ENCODE data around the gene CARD14.
"Not testable (repeated sequence)": the region's sequence is repeated elsewhere in the genome, so short reads cannot be mapped to it uniquely, and the experiment has no call there.

The CARD14 gene

DNA sequence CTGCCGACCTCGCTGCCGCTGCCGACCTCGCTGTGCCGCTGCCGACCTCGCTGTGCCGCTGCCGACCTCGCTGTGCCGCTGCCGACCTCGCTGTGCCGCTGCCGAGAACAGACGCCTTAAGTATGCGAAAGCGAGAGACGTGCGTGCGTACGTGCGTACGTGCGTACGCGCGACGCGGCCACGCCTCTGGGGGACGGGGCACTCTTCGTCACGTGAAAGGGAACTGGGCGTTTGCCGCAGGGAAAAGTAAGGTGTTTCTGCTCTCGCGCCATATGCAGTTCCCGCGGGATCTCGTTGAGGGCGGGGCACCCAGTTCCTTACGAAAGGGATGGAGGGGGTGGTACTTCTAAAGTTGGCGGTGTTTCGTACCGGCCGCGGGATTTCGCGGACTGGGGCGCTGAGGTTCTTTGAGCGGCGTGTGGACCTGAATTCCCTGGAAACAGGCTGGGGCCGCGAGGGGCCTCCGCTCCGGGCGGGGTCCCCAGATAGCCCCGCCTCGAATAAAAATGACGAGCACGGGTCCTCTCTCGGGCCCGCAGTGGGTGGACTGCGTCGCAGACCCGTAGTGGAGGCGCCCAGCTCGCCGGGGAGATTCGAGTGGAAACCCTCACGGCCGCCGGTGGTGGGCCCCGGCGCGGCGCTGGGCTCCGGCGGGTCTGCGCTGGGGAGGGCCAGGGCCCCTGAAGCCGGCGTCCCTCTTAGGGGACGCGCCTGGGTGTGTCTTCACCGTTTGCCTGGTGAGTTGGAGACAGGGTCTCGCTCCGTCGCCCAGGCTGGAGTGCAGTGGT lies 22.6 kb upstream of the CARD14 start, which contains the start of gene EIF4A3:
Gene EIF4A3 (minus strand): TSS at position 94 of the 788 bp plus-strand sequence. CDS start 167 bp downstream, outside the sequence.
- peak; percentile 92 to 93 for DNase-seq (ENCODE audit: low read depth in 1 of 2, low spot score in 1 of 2)

DNA sequence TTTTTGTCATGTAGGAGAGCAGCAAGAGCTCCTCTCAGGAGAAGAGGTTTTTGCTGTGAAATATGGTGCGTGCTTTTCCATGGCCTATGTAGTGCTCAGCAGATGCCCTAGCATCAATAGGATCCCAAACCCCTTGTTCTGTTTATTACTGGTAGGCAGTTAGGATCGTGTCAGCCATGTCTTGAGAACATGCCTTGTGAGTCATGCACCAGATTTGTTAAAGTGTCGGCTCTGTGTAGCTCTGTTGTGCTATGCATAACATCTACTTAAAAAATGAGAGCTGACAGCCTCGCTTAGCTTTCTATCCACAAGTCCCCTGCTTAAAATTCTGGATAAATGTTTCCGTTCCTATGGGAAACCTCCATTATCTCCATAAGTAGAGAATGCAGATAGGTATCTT lies 18.5 kb upstream of the CARD14 start:
- no peak for DNase-seq (ENCODE audit: low read depth in 1 of 2, low spot score in 1 of 2)

DNA sequence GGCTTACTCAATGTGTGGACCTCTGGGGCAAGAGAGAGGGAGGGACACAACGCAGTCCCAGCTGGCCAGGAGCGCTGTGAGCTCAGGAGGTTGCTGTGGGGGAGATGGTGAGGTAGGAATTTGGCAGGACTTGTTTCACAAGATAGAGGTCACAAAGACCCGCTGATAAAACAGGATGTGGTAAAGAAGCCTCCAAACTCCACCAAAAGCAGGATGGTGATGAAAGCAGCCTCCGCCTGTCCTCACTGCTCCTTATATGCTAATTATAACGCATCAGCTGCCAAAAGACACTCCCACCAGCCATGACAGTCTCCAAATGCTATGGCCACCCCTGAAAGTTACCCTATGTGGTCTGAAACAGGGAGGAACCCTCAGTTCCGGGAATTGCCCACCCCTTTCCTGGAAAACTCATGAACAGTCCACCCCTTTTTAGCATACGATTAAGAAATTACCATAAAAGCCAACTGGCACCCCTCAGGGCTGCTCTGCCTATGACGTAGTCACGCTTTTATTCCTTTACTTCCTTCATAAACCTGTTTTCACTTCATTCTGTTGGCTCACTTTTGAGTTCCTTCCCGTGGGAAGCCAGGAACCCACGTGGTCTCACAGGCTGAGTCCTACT lies 17.6 kb upstream of the CARD14 start:
- no peak for DNase-seq (ENCODE audit: low read depth in 1 of 2, low spot score in 1 of 2)

GRCh38 chr17:80153004-80153403 lies 16.8 kb upstream of the CARD14 start:
- DNase-seq (ENCODE audit: low read depth in 1 of 2, low spot score in 1 of 2), result no peak

GRCh38 chr17:80154166-80154565 lies 15.7 kb upstream of the CARD14 start:
- no peak for DNase-seq (ENCODE audit: low read depth in 1 of 2, low spot score in 1 of 2)

GRCh38 chr17:80155600-80155999 lies 14.2 kb upstream of the CARD14 start:
- DNase-seq (ENCODE audit: low read depth in 1 of 2, low spot score in 1 of 2), result not testable (repeated sequence)

GRCh38 chr17:80158846-80159245 lies 11.0 kb upstream of the CARD14 start:
- no peak for DNase-seq (ENCODE audit: low read depth in 1 of 2, low spot score in 1 of 2)

DNA sequence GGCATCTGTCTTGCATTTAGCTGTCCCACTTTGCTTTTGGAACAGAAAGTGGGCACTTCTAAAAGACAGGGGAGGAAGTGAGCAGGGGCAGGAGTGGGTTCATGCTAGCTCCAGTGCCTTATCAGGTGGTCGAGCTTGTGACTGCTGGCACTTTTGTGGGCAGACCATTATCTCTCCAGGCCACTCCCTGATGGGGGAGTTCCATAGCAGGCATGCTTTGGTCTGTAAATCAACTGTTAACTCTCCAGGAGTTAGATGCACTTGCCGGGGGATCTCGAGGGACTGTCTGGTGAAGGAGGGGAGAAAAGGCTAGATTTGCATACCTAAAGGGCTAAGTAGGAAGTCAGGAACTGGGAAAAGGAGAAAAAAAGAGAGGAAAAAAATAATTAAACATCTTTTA lies 9.3 kb upstream of the CARD14 start:
- no peak for DNase-seq (ENCODE audit: low read depth in 1 of 2, low spot score in 1 of 2)

GRCh38 chr17:80163336-80163735 lies 6.5 kb upstream of the CARD14 start:
- DNase-seq (ENCODE audit: low read depth in 1 of 2, low spot score in 1 of 2), result no peak

- DNase-seq (ENCODE audit: low read depth in 1 of 2, low spot score in 1 of 2), result no peak
Measured at GRCh38 chr17:80164185-80164584, 5.6 kb upstream of the CARD14 start.

GRCh38 chr17:80166446-80166845 lies 3.4 kb upstream of the CARD14 start:
- DNase-seq (ENCODE audit: low read depth in 1 of 2, low spot score in 1 of 2), result no peak

- DNase-seq (ENCODE audit: low read depth in 1 of 2, low spot score in 1 of 2), result no peak
Measured at GRCh38 chr17:80168371-80168770, 1.5 kb upstream of the CARD14 start.

GRCh38 chr17:80169107-80169506 lies 723 bp upstream of the CARD14 start:
- DNase-seq (ENCODE audit: low read depth in 1 of 2, low spot score in 1 of 2), result no peak

GRCh38 chr17:80171681-80172080 lies 1.9 kb downstream of the CARD14 start:
- no peak for DNase-seq (ENCODE audit: low read depth in 1 of 2, low spot score in 1 of 2)

DNA sequence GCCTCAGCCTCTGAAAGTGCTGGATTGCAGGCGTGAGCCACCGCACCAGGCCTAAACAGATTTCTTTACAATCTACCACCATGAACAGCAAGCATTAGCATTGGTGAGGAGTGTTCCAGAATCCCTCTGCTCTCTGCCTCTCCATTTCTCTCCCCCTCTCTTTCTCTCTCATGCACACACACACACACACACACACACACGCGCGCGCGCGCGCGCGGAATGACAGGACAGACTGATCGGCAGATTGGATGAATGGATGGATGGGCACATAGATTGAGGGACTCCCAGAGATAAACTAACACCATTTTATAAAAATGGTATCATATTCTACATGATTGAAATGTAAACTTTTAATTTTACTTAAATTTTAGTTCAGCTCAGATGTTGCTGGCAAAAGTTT lies 3.3 kb downstream of the CARD14 start:
- no peak for DNase-seq (ENCODE audit: low read depth in 1 of 2, low spot score in 1 of 2)

GRCh38 chr17:80173916-80174315 lies 4.1 kb downstream of the CARD14 start:
- no peak for DNase-seq (ENCODE audit: low read depth in 1 of 2, low spot score in 1 of 2)

GRCh38 chr17:80176757-80177156 lies 6.9 kb downstream of the CARD14 start:
- DNase-seq (ENCODE audit: low read depth in 1 of 2, low spot score in 1 of 2), result no peak

GRCh38 chr17:80177986-80178595 lies 8.3 kb downstream of the CARD14 start:
- DNase-seq (ENCODE audit: low read depth in 1 of 2, low spot score in 1 of 2), result no peak

- no peak for DNase-seq (ENCODE audit: low read depth in 1 of 2, low spot score in 1 of 2)
Measured at GRCh38 chr17:80180192-80180591, 10.4 kb downstream of the CARD14 start.

GRCh38 chr17:80181431-80181830 lies 11.6 kb downstream of the CARD14 start:
- DNase-seq (ENCODE audit: low read depth in 1 of 2, low spot score in 1 of 2), result no peak

GRCh38 chr17:80182118-80182844 lies 12.5 kb downstream of the CARD14 start:
- DNase-seq (ENCODE audit: low read depth in 1 of 2, low spot score in 1 of 2), result no peak

DNA sequence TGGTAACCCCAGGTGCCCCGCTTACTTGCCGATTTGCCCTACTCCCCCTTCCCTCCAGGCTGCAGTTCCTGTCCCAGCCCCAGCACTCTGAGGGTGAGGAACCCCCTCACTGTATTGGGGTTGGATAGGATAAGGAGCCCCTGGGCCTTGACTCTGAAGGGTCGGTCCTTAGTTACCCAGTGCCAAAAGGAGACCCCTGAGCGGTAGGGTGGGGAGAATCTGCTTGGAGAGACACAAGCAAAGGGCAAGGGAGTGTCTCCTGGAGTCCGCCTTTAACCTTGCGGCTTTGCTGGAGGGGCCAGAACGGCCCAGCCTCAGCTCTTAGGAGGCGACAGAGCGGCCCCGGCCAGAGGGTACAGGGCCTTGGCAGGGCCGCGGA lies 13.0 kb downstream of the CARD14 start:
- DNase-seq (ENCODE audit: low read depth in 1 of 2, low spot score in 1 of 2), result no peak
